K562 (cell line): ENCODE results near the gene TMEM106B. TPM values are rescaled to one million over a fixed set of nuclear protein-coding genes. Genes with fewer than 3 reads are reported as not detected.

ENCODE experiments used
- COPS2 ChIP-seq: fragments of 450-650 bp; conservative IDR thresholded peaks from 2 replicates; pipeline ENCODE4 v1.6.1; 2016; ENCODE audit warnings: mild to moderate bottlenecking, moderate library complexity
- FOXJ2 ChIP-seq: fragments of 200-800 bp; sonication (Bioruptor generic); IDR thresholded peaks from 2 replicates; pipeline ENCODE4 v1.6.1; 2016; ENCODE audit warnings: missing genetic modification characterization, missing compliant biosample characterization
- HSF4 ChIP-seq: fragments of 250-450 bp; sonication (Bioruptor Pico); IDR thresholded peaks from 2 replicates; pipeline ENCODE4 v2.1.2; 2022; ENCODE audit warnings: mild to moderate bottlenecking, moderate library complexity, borderline replicate concordance
- NFIX ChIP-seq: fragments of 250-450 bp; sonication (Bioruptor Pico); IDR thresholded peaks from 2 replicates; pipeline ENCODE4 v1.4.0; 2020; ENCODE audit warnings: low read depth, mild to moderate bottlenecking, moderate library complexity
- NKRF ChIP-seq: fragments of 450-650 bp; IDR thresholded peaks from 2 replicates; pipeline ENCODE4 v1.6.1; 2016; ENCODE audit warnings: borderline replicate concordance
- PHF8 ChIP-seq: fragments of 200-600 bp; sonication (generic); IDR thresholded peaks from 2 replicates; pipeline ENCODE4 v1.6.1; 2012; ENCODE audit warnings: mixed run types, mild to moderate bottlenecking, inconsistent platforms, low read length, moderate library complexity, borderline replicate concordance
- ZKSCAN8 ChIP-seq: fragments of 200-800 bp; sonication (Bioruptor generic); IDR thresholded peaks from 2 replicates; pipeline ENCODE4 v1.6.1; 2016; ENCODE audit warnings: missing genetic modification characterization, missing compliant biosample characterization
- ZNF140 ChIP-seq: fragments of 250-450 bp; sonication (Bioruptor Pico); IDR thresholded peaks from 2 replicates; pipeline ENCODE4 v1.8.0; 2021; ENCODE audit warnings: moderate library complexity, mild to moderate bottlenecking, inconsistent platforms
- ZNF609 ChIP-seq: sonication (generic); formaldehyde crosslinking; IDR thresholded peaks from 2 replicates; pipeline ENCODE4 v1.8.1; 2023; ENCODE audit warnings: missing genetic modification reagents, mild to moderate bottlenecking, borderline replicate concordance
- ZNF655 ChIP-seq: fragments of 250-450 bp; sonication (Bioruptor Pico); IDR thresholded peaks from 2 replicates; pipeline ENCODE4 v1.5.0; 2021
- polyA plus RNA-seq, 8 experiments: library from polyadenylated mRNA; depleted of rRNA in 4 of 8; stranded (reverse) in 5 of 8; unstranded in 3 of 8; fragments of >200 nt; fragmentation: Nextera tagmentation in 2 of 8; fragmentation: Illumina TruSeq in 1 of 8; extraction: Ambion mirVana in 2 of 8; extraction: Trizol in 1 of 8; gene quantifications; 2 replicates each; pipeline versions ENCODE4 v1.2.1 to v1.2.3, GENCODE V29; 2011 to 2014; ENCODE audit warnings: inconsistent platforms in 1 of 8, missing spikeins in 1 of 8
- total RNA-seq, 7 experiments: library from RNA; depleted of rRNA in 6 of 7; stranded (reverse); fragments of >200 nt in 6 of 7; fragmentation: Illumina TruSeq in 2 of 7; extraction: Trizol in 2 of 7; gene quantifications; 2 replicates each; pipeline versions ENCODE4 v1.2.1 to v1.2.3, GENCODE V29; 2011 to 2021; ENCODE audit warnings: low replicate concordance in 1 of 7

Gene TMEM106B
- total and polyA plus RNA-seq, 9 of the 15 experiments (the other 6 are each of a cell fraction or from before 2014, with no cell fraction given) = 8.6 to 30.4 (median 18.7) TPM

GRCh38 chr7:12196386-12196785 lies 14.7 kb upstream of the TMEM106B start (continued):
- TF ChIP-seq ZNF609 (CRISPR knock-in tag) = no peak
- no peak for TF ChIP-seq ZNF140
- no peak for TF ChIP-seq FOXJ2 (tag)
- TF ChIP-seq PHF8 = no peak
- no peak for TF ChIP-seq NKRF
- TF ChIP-seq ZNF655 (CRISPR knock-in tag) = no peak
- TF ChIP-seq COPS2 = no peak
- TF ChIP-seq NFIX (CRISPR knock-in tag) = no peak
- no peak for TF ChIP-seq ZKSCAN8
- TF ChIP-seq HSF4 (CRISPR knock-in tag) = no peak
